Neural progenitor cell (in vitro differentiated cells): ENCODE data around the gene TBL1X. TPM values are rescaled to one million over a fixed set of nuclear protein-coding genes. Genes with fewer than 3 reads are reported as not detected.

Source experiments
- DNase-seq: peaks from one replicate; pipeline ENCODE4 v3.0.0-alpha.2; 2016; ENCODE audit warnings: low spot score
- H2AFZ ChIP-seq: fragments of 200-600 bp; sonication (generic); replicated peaks from 2 replicates; pipeline ENCODE4 v1.6.1; 2016; ENCODE audit warnings: antibody characterized with exemption
- H3F3A ChIP-seq: fragments of 200-600 bp; sonication (generic); 2 replicates; pipeline ENCODE4 v1.6.1; 2016; ENCODE audit warnings: antibody characterized with exemption, low read depth
- H3K27ac ChIP-seq: fragments of 200-600 bp; sonication (generic); 2 replicates; pipeline ENCODE4 v1.5.1; 2016; ENCODE audit warnings: mild to moderate bottlenecking
- H3K27me3 ChIP-seq: fragments of 200-600 bp; sonication (generic); 2 replicates; pipeline ENCODE4 v1.6.1; 2016; ENCODE audit warnings: mild to moderate bottlenecking, moderate library complexity
- H3K36me3 ChIP-seq: fragments of 200-600 bp; sonication (generic); 2 replicates; pipeline ENCODE4 v1.5.1; 2016
- H3K4me1 ChIP-seq: fragments of 200-600 bp; sonication (generic); 2 replicates; pipeline ENCODE4 v1.6.1; 2016; ENCODE audit warnings: mixed run types
- H3K4me2 ChIP-seq: fragments of 200-600 bp; sonication (generic); 2 replicates; pipeline ENCODE4 v1.6.1; 2016
- H3K4me3 ChIP-seq: fragments of 200-600 bp; sonication (generic); 2 replicates; pipeline ENCODE4 v1.5.1; 2016
- H3K79me2 ChIP-seq: fragments of 200-600 bp; sonication (generic); 2 replicates; pipeline ENCODE4 v1.6.1; 2016; ENCODE audit warnings: low read depth
- H3K9ac ChIP-seq: fragments of 200-600 bp; sonication (generic); 2 replicates; pipeline ENCODE4 v1.6.1; 2016
- H3K9me3 ChIP-seq: fragments of 200-600 bp; sonication (generic); 2 replicates; pipeline ENCODE4 v1.5.1; 2016; ENCODE audit warnings: low read depth
- H4K20me1 ChIP-seq: fragments of 200-600 bp; sonication (generic); 2 replicates; pipeline ENCODE4 v1.6.1; 2016; ENCODE audit warnings: low read depth
- H3K27ac Mint-ChIP-seq: 3 replicates; pipeline ENCODE4 v1.8.0; 2021; ENCODE audit warnings: mixed read lengths
- H3K27me3 Mint-ChIP-seq: 2 replicates; pipeline ENCODE4 v1.8.0; 2022; ENCODE audit warnings: low read depth, mild to moderate bottlenecking, inconsistent platforms, moderate library complexity, mixed read lengths; ENCODE audit not compliant: insufficient read depth
- H3K36me3 Mint-ChIP-seq: 3 replicates; pipeline ENCODE4 v1.8.0; 2021; ENCODE audit warnings: mixed read lengths
- H3K4me1 Mint-ChIP-seq: 3 replicates; pipeline ENCODE4 v1.8.0; 2021; ENCODE audit warnings: mixed read lengths
- H3K4me3 Mint-ChIP-seq: 3 replicates; pipeline ENCODE4 v1.8.0; 2021; ENCODE audit warnings: mild to moderate bottlenecking, moderate library complexity, mixed read lengths
- H3K9me3 Mint-ChIP-seq: 3 replicates; pipeline ENCODE4 v1.8.0; 2020; ENCODE audit warnings: mixed read lengths
- EZH2 ChIP-seq: fragments of 200-600 bp; sonication (generic); IDR thresholded peaks from 2 replicates; pipeline ENCODE4 v1.6.1; 2017; ENCODE audit warnings: antibody characterized with exemption, mild to moderate bottlenecking, moderate library complexity
- EZH2phosphoT487 ChIP-seq: fragments of 200-600 bp; sonication (generic); IDR thresholded peaks from 2 replicates; pipeline ENCODE4 v1.6.1; 2017; ENCODE audit warnings: antibody characterized with exemption
- total RNA-seq: library from RNA; depleted of rRNA; stranded (reverse); fragments of >200 nt; gene quantifications from 2 replicates; pipeline ENCODE4 v1.2.3, GENCODE V29; 2015; ENCODE audit warnings: low replicate concordance
- TF ChIP-seq, protein P1 (sequence below): fragments of 200-600 bp; sonication (generic); IDR thresholded peaks from 2 replicates; pipeline ENCODE4 v1.5.1; 2017; ENCODE audit warnings: antibody characterized with exemption, mild to moderate bottlenecking

Gene TBL1X
- total RNA-seq, 1 donor from 2014 or later = 35.7 TPM

- Histone ChIP-seq H3K9me3 (no peaks in the 10 kb centered on the region), H2AFZ (no peak overlapping the region), H3K36me3 (no peaks in the 10 kb centered on the region), H3K27me3 (no peaks in the 10 kb centered on the region), H3K4me2 (no peak overlapping the region), H3K27ac (no peak overlapping the region), H3F3A (no peaks in the 10 kb centered on the region), H3K79me2 (no peaks in the 10 kb centered on the region), H3K4me1 (no peaks in the 10 kb centered on the region), H3K4me3 (no peak overlapping the region), H4K20me1 (no peaks in the 10 kb centered on the region), H3K9ac (no peak overlapping the region)
- no peak overlapping the region for H3K4me3 Mint-ChIP-seq
- DNase-seq = no peak
- no peaks in the 10 kb centered on the region for H3K27me3 Mint-ChIP-seq
- H3K9me3 Mint-ChIP-seq = peaks cover 12% of the 10 kb centered on the region
- H3K27ac Mint-ChIP-seq = no peak overlapping the region
- peaks cover 33% of the 10 kb centered on the region for H3K36me3 Mint-ChIP-seq
- no peak for TF ChIP-seq EZH2phosphoT487
- TF ChIP-seq EZH2 = no peak
- TF ChIP-seq, protein P1, sequence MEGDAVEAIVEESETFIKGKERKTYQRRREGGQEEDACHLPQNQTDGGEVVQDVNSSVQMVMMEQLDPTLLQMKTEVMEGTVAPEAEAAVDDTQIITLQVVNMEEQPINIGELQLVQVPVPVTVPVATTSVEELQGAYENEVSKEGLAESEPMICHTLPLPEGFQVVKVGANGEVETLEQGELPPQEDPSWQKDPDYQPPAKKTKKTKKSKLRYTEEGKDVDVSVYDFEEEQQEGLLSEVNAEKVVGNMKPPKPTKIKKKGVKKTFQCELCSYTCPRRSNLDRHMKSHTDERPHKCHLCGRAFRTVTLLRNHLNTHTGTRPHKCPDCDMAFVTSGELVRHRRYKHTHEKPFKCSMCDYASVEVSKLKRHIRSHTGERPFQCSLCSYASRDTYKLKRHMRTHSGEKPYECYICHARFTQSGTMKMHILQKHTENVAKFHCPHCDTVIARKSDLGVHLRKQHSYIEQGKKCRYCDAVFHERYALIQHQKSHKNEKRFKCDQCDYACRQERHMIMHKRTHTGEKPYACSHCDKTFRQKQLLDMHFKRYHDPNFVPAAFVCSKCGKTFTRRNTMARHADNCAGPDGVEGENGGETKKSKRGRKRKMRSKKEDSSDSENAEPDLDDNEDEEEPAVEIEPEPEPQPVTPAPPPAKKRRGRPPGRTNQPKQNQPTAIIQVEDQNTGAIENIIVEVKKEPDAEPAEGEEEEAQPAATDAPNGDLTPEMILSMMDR = no peak
- H3K4me1 Mint-ChIP-seq = peaks cover 14% of the 10 kb centered on the region
Observed at GRCh38 chrX:9671998-9672397, 207.1 kb downstream of the TBL1X start.

DNA sequence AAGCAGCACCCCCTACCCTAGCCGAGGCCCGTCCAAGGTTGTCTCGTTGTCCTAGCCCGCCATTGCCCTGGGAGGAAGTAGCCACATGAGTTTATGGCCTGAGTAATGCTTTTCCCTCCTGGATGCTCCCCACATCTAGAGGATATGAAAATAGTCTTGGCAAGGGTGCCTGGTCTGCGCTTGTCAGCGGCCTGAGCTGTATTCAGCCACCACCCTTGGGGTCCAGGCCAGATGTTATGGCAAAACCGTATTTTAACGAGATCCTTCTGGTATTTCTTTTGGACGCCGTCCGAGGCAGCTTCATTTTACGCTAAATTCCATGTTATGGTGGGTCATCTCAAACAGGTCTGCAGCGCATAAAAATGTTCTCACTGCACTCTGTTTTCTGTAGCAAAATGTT lies 211.4 kb downstream of the TBL1X start:
- H2AFZ ChIP-seq = no peak overlapping the region
- Mint-ChIP-seq H3K27me3 (peaks cover 3% of the 10 kb centered on the region), H3K36me3 (peaks cover 64% of the 10 kb centered on the region), H3K4me3 (no peak overlapping the region), H3K9me3 (peaks cover 14% of the 10 kb centered on the region), H3K4me1 (no peaks in the 10 kb centered on the region), H3K27ac (no peak overlapping the region)
- no peak overlapping the region for H3K4me2 ChIP-seq
- no peaks in the 10 kb centered on the region for H3K79me2 ChIP-seq
- DNase-seq = no peak
- no peaks in the 10 kb centered on the region for H3K36me3 ChIP-seq
- no peak overlapping the region for H3K4me3 ChIP-seq
- H3F3A ChIP-seq = no peaks in the 10 kb centered on the region
- H3K27ac ChIP-seq = no peak overlapping the region
- H3K9ac ChIP-seq = no peak overlapping the region
- H4K20me1 ChIP-seq = no peaks in the 10 kb centered on the region
- TF ChIP-seq, protein P1 = no peak
- no peak for TF ChIP-seq EZH2phosphoT487
- H3K9me3 ChIP-seq = no peaks in the 10 kb centered on the region
- H3K4me1 ChIP-seq = no peaks in the 10 kb centered on the region
- H3K27me3 ChIP-seq = no peaks in the 10 kb centered on the region

DNA sequence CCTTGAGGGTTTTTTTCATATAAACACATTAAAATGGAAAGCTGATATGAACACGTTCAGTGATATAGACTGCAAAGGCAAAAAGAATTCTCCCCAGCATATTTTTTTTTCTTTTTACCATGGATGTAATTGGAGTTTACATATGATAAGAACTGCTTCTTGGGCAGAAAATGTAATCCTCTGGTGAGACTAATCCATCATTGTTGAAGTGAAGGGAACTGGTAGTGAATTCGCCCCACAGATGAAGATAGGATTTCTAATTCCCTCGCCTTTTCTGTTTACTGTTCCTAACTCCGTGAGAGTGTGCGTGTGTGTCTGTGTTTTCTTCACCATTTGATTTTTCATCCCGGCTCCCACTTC lies 211.9 kb downstream of the TBL1X start:
- no peaks in the 10 kb centered on the region for H3K27me3 ChIP-seq
- TF ChIP-seq EZH2 (no peak), EZH2phosphoT487 (no peak)
- TF ChIP-seq, protein P1 = no peak
- H3K36me3 ChIP-seq = no peaks in the 10 kb centered on the region
- H3K79me2 ChIP-seq = no peaks in the 10 kb centered on the region
- no peak overlapping the region for H3K4me2 ChIP-seq
- H3K4me3 ChIP-seq = no peak overlapping the region
- H3K27ac ChIP-seq = no peak overlapping the region
- Mint-ChIP-seq H3K27ac (no peak overlapping the region), H3K9me3 (peaks cover 14% of the 10 kb centered on the region), H3K4me3 (no peak overlapping the region), H3K4me1 (no peaks in the 10 kb centered on the region), H3K27me3 (peaks cover 3% of the 10 kb centered on the region), H3K36me3 (peaks cover 64% of the 10 kb centered on the region)
- no peaks in the 10 kb centered on the region for H3F3A ChIP-seq
- DNase-seq = no peak
- no peaks in the 10 kb centered on the region for H3K4me1 ChIP-seq
- no peak overlapping the region for H2AFZ ChIP-seq
- no peaks in the 10 kb centered on the region for H3K9me3 ChIP-seq
- H4K20me1 ChIP-seq = no peaks in the 10 kb centered on the region
- no peak overlapping the region for H3K9ac ChIP-seq
